GM19193 (cell line): ENCODE measurements around the gene ELL.

Experiments used
- POLR2A ChIP-seq: IDR thresholded peaks from 4 replicates; pipeline ENCODE4 v1.6.1; 2011; ENCODE audit not compliant: insufficient read depth, insufficient read length; ENCODE audit errors: extremely low read depth

The ELL gene

GRCh38 chr19:18416778-18417249, 105.1 kb downstream of the ELL start:
- no peak for TF ChIP-seq POLR2A

GRCh38 chr19:18415178-18415867, 106.5 kb downstream of the ELL start:
- no peak for TF ChIP-seq POLR2A

GRCh38 chr19:18414504-18415177, 107.2 kb downstream of the ELL start:
- TF ChIP-seq POLR2A = no peak

GRCh38 chr19:18412610-18413239, 109.1 kb downstream of the ELL start:
- TF ChIP-seq POLR2A = no peak

GRCh38 chr19:18408053-18408476, 113.8 kb downstream of the ELL start:
- TF ChIP-seq POLR2A = no peak

- TF ChIP-seq POLR2A = no peak
Observed at GRCh38 chr19:18406749-18407148, 115.1 kb downstream of the ELL start.

GRCh38 chr19:18401580-18402112, 120.2 kb downstream of the ELL start:
- peak; percentile 26 for TF ChIP-seq POLR2A

GRCh38 chr19:18399008-18399407, 122.9 kb downstream of the ELL start:
- TF ChIP-seq POLR2A = no peak

- peak; percentile 36 for TF ChIP-seq POLR2A
Observed at GRCh38 chr19:18397242-18398202, 124.3 kb downstream of the ELL start, which contains the start of gene LRRC25. TSS of gene LRRC25 (minus strand) at chr19:18397622. CDS start at chr19:18396963, 659 bp downstream.

- TF ChIP-seq POLR2A = no peak
Observed at GRCh38 chr19:18396471-18397241, 125.2 kb downstream of the ELL start.

- no peak for TF ChIP-seq POLR2A
Observed at GRCh38 chr19:18393836-18394235, 128.0 kb downstream of the ELL start.

- TF ChIP-seq POLR2A = no peak
Observed at GRCh38 chr19:18392926-18393325, 128.9 kb downstream of the ELL start.
